HG03039 (cell line): ENCODE measurements around the gene TNIP1.

Experiments
- ATAC-seq: cut with Tn5 transposase; IDR thresholded peaks from one replicate; pipeline ENCODE4 v1.9.1; 2021; ENCODE audit warnings: mild to moderate bottlenecking, moderate library complexity; ENCODE audit not compliant: unreplicated experiment

TNIP1 gene

DNA sequence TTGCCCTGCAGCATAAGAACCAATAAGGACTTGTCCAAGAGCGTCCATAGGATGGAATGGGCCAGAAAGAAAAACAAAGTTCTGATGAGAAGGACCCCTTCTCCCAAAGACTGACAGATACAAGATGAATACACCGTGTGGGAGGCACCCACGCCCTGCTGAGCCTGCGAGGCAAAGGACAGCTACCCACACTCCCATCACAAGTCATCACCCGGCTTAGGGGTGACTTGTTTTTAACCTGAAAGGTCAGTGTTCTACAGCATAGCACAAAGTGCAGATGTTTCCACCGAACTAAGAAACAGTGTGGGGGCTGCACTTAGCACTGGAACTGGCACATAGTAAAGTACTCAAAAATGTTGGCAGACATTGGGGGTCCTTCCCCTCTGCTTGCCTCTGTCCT lies 13.9 kb downstream of the TNIP1 start:
- ATAC-seq: no peak

DNA sequence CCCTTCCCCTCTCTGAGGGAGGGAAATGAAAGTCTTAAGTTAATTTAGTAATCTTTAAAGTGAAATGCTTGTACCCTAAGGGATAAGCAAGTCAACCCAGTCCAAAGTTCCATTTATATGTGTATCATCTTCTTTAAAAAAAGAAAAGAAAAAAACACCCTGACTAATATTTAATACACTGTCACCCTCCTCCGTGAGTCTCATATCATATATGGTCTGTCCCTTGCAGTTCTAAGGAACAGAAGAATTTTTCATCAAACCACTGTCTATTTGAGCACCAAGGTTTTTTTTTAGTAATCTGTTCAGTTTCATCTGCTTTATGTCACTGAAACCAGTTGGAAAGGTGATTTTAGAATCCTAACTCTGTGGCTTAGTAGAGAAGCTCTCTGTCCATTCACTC lies 15.2 kb downstream of the TNIP1 start:
- no peak for ATAC-seq

DNA sequence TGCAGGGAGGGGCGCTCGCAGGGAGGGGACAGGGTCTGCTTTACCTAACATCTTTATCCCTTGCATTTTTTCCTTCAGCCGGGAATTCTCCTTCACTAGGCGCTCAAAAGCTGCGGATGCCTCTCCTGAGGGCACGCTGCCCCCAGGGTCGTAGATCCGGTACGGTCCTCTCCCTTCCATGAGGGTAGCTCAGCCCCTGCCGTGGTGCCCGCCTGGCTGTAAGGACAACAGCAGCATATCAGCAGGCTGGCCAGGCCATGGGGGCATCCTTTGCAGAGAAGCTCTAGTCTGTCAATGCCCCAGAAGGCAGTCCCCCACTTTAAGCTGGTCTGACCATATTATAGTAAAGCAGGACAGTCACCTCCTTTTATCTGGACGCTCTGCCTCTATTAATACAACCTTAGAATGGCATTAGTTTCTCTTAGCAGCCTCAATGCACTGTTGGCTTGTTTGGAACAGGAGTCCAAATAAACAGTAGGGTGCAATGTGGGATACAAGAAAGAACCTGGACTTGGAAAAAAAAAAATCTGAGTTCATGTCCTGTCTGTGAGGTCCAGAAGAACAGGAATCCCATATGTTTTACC lies 15.8 kb downstream of the TNIP1 start:
- ATAC-seq: no peak

DNA sequence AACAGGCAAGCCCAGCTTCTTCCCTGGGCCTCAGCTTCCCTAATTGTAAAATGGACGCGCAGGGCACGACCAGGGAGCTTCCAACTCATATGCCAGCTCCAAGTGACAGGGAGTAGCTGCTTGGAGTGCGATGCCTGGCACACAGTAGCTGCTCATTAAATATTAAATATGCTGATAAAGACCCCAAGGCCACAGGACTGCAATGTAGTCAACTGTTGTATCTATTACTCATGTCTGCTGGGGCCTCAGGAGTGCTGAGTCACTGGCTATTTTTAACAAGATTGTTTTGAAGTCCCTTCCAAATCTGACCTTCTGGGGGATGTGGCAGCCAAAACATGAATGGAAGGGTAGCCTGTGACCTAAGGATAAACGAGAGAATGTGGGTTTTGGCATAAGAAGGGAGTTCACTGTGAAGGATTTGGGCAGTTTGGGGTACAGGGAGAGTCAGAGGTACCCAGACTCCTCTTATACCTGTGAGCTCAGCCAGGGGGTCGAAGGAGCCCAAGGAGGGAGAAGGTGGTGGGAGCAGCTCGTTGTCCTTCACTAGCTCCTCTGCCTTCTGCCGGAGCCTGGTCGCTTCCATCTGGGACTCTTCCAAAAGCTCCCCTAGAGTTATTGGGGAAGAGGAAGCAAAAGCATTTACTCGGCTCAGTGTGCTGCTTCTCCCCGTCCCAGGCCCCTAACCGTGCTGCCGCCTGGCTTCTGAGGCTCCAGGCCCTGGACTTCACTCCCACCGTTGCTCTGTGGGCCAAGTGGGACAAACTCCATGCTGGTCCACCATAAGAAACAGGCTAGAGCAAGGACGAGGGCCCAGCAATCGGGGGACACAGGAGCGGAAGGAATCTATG lies 17.5 kb downstream of the TNIP1 start:
- ATAC-seq: no peak

DNA sequence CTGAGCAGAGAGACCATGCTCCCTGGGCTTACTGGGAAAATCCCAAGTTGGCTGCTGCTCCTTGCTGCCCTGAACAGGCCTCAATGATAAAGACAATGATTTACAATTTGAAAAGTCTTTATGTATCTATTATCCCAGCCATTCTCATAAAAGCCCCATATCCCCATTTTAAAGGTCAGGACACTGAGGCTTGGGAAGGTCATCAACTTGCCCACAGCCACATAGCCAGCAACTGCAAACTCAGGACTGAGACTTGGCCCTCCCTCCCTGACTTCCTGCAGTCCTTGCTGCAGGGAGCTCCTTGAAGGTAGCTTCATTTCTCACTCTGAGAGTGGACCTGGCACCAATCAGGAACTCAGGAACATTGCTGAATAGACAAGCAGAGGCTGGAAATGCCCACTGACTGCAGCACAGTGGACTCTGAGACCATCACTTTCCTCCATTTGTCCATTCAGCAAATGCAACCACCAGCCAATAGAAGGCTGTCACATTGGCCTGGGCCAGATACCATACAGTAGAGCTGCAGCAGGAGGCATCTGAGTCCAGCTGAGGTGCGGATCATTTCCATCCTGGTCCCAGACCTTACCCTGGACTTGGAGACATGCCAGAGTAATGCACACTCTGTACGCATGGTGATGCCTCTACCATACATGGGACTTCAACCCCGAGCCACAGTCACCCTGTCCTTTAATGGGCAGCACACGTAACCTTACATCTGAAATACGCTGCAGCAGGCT lies 18.3 kb downstream of the TNIP1 start:
- no peak for ATAC-seq

DNA sequence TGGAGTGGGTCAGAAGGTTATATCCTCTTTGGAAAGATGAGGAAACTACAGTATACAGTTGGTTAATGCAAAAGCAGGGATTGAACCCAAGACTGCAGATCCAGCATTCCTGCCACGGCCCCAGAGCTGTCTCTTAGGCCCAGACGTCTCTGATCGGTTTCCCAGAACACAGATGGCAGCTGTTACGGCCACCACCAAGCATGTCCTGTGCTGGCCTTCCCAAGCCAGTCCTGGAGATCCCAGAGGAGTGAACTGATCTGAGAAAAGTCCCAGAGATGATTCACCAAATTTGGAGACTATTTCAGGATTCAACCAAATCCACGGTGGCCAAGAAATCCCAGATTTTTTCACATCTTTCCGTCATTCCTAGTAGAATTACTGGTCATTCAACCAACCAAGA lies 20.1 kb downstream of the TNIP1 start:
- ATAC-seq: no peak

DNA sequence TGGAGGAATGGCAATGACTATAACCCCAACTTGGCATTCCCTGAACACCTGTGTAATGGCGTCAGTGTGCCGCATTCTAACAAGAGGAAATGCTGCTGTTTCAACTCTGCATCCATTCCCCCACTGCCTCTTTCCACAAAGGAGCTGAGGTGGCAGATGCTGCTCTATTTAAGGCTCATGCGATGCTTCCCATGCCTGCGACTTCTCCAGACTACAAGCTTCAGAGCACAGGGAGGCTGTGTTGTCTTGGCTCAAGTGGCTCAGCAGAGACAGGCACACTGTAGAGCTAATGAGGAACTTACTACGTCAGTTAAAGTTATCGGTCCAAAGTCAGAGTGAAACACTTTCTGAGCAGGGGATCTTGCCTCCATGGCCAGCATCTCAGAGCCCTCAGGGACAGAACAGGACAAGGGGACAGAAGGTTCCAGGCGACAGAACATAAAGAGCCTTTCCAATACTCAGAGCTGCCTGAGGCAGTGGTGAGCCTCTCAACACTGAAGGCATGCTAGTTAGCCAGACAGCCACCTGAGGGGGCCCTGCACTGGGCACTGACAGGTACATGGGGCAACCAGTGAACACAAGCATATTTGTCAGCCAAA lies 21.8 kb downstream of the TNIP1 start:
- ATAC-seq: no peak

DNA sequence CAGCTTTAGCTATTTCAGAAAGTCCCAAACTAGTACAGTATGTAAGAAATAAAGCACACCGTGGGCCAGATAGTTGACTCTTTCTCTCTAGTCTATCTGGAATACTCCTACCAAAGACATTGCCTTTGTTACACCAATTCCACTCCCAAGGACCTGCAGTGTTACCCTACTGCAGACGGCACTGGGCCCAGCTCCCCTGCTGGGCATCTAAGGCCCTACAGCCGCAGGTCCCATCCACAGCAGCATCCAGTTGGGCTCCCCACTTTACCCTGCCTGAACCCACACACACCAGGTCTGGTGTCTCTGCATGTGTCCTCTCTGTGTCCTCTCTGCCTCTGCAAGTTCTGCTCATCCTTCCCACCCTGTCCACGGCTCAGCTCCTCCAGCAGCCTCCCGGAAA lies 22.5 kb downstream of the TNIP1 start:
- ATAC-seq: no peak

DNA sequence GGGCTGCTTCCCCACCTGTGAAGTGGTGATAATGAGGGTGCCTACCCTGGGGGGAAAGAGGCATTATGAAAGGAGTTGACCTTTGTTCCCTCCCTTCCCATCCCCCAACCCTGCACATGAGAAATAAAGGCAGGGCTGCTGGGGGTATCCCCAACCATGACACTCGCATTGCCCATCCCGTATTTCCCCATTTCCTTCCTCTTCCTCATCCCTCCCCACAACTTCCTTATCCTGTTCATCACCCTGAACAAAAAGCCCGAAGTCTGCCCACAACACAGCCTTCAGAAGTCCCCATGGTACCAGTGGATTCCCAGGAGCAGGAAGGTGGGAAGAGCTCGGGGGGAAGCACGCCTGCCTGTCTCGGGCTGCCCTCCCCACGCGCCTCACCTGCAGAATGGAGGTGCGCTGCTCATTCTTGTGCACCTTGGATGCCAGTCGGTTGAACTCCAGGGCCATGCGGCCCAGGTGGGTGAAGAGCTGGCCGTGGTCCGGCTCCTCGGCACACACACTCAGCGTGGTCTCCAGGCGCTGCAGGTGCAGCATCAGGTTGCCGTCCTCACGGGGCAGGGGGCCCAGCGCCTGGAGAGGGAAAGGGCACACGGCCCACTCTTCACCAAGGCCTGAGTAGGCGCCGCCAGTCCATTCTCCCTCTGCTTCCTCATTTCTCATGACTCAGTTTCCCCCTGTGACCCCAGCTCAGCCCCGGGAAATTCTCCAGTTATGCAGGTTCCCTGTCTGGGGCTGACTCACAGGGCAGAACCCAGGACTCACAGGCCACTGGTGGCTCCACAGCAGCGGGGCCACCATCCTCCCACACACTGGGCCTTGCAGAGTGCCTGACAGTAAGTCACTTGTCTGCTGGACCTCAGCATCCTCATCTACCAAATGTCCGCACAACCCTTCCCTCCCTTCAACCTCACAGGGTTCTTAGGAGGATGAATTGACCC lies 24.2 kb downstream of the TNIP1 start:
- ATAC-seq: no peak

DNA sequence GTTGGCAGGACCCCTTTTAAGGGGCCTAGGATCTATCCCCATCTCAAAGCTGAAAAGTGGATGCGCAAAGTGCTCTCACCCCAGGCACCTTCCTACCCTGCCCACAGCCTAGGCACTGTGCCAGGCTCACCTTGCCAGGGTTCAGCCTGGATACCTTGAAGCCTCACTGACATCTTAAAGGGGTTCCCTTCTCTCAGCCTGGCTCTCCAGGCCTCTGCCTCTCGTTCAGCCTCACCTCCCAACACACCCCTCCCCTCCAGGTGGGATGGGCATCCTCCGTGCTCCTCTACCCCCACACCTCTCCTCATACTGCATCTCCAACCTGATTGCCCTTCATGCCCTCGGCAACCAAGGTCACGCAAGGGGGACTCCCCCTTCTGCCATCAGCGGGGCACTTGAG lies 25.5 kb downstream of the TNIP1 start:
- no peak for ATAC-seq

DNA sequence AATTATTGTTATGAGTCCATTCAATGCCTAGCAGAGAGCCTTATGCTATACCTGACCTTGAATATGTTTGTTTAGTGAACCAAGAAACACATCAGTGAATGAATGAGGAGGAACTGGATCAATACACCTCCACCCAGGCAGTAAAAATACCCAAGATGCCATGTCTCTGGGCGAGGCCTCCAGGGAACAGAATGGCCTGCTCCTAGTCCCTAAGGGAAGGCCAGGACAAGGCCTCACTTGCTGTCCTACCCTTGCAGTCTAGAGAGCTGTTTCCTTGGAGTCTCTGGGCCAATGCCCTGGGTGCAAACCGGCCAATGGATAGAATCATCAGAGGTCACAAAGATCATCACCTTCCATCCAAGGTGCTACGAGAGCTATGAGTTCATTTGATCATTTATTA lies 26.1 kb downstream of the TNIP1 start:
- no peak for ATAC-seq

DNA sequence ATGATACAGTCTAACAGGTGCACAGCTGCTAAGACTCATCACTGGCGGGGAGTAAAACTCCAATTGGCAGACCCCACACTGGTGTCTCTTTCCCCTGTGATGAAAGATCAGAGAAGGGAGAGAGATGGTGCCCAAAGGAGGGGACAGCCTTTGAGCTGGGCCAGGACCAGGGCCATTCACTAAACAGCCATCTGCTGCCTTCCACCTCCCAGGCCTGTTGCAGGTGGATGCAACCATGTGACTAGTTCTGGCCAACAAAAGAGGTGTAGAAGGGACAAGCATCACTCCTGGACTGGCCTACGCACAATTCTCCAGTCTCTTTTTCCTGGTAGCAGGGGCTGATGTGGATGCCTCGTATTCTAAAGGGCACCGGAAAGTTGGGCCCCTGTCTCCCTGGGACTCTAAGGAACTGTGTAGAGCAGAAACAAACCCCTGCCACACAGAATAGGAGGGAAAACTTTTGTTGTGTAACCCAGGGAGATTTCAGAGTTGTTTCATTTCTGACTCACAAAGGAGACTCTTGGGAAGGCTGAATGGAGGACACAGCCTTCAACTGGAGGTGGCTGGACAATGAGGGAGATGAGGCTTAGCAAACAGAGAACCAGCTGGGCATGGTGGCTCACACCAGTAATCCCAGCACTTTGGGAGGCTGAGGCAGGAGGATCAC lies 26.9 kb downstream of the TNIP1 start:
- no peak for ATAC-seq

DNA sequence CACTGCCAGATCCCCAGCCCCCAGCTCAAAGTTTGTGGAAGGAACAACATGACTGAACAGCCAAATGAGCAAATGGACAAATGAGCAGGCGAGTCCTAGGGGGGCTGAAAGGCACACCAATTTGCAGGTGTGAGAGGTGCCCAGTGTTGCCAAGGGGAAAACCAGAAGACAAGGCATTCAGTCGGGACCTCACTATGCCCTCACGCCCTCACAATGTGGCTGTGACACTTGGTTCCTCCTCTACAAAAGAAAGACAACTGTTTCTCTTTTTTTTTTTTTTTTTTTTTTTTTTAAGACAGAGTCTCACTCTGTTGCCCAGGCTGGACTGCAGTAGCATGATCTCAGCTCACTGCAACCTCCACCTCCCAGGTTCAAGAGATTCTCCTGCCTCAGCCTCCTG lies 28.0 kb downstream of the TNIP1 start:
- ATAC-seq: no peak

DNA sequence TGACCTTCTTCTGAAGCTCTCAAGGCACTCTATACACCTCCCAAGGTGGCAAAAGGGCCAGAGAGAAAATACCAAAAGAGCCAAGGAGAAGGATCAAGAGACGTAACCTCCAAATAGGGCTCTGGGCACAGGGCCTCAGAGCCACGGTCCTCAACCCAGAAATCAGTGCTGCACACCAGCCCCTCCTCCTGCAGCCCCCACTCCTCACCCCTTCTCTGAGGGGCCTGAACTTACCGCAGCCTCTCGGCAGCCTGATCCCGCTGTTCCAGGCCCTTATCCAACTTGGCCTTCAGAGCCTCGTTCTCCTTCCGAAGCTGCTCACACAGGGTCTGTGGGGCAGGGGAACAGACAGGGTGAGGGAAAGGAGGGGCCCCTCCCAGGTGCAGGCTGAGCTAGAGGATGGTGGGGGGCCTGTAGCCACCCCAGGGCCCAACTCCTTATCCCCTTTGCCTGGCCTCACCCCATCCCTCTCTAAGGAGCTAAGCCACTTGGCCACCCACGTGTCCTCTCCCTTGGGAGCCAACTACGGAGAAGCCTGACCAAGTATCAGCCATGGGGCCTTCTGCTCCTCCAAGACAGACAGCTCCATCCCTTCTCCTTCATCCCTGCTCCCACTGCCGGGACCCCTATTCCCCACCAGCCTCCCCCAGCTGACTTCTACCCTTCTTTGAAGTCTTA lies 28.8 kb downstream of the TNIP1 start:
- ATAC-seq: no peak

DNA sequence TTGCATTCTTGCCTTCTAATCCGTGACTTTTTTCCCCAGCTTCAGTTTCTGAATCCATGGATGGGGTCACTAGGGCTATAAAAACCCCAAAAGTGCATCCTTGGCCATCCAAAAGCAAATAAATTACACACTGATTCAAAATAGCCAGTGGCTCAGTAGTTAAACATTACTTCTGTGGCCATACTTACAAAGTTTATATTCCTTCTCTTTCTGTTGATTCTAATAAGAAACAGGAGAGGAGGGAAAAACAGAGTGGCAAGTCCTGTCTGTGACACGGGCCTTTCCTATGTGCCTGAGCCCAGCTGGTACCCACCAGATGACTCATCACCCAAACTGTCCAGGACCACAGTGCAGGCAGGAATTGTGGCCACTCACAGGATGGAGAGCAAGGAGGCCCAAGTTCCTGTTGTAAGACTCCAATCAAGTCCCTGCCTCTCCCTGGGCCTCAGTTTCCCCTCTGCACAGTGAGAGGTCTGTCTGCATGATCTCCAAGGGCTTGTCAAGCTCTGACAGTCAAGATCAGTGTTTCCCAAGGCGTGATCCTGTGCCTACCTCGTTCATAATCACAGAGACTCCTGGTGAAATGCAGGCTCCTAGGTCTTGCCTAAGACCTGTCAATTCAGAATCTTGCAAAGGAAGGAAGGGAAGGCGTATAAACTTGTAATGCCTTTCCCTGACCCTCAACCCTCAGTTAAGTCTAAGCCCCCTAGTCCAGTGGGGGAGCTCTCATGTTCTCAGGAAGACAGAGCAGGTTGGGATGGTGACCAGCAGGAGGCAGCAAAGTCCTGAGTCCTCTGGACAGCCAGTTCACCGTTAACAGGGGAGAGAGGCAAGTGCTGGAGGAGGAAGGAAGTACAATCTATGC lies 29.5 kb downstream of the TNIP1 start:
- peak; percentile 62 for ATAC-seq

DNA sequence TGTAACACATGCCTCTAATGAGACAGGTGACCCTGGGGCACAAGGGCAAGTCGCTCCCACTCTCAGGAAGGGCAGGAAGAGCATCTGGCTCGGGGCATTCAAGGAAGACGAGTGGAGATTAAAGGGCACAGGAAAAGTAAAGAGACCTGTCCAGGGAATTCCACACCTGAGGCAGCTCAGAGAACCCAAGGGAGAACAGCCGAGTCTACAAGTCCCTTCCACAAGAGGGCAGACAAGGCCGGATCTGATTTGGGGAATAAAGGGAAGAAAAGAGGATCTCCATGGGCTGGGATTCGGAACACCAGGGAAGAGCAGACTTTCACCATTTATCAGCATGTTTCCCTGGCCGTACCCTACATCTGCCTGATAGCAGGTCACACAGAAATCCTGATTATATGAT lies 32.3 kb downstream of the TNIP1 start:
- no peak for ATAC-seq

DNA sequence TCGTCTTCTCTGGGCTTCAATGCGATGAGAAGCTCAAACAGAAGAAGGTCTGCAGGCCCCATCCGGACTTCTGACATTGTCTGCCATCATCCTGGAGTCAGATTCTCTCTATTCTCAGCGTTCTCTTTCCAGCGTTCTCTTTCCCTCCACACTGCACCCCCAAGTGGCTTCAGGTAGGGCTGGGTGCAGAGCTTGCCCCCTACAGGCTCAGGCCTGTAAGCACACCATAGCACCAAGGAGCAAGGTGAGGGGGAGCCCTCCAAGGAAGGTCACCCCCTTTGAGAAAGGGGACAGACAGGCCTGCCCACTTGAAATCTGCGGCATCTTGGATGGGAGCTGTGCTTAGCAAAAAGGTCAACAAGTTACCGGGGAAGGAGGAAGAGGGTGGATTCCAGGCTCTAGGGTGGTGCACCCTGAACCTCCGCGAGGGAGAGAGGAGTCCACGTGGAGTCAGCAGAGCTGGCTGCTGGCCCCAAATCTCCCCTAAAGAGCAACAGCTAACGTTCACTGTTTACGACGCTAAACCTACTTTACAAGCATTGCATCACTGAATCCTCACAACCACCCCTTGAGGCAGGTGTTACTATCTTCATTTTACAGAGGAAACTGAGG lies 32.9 kb downstream of the TNIP1 start:
- ATAC-seq: no peak

DNA sequence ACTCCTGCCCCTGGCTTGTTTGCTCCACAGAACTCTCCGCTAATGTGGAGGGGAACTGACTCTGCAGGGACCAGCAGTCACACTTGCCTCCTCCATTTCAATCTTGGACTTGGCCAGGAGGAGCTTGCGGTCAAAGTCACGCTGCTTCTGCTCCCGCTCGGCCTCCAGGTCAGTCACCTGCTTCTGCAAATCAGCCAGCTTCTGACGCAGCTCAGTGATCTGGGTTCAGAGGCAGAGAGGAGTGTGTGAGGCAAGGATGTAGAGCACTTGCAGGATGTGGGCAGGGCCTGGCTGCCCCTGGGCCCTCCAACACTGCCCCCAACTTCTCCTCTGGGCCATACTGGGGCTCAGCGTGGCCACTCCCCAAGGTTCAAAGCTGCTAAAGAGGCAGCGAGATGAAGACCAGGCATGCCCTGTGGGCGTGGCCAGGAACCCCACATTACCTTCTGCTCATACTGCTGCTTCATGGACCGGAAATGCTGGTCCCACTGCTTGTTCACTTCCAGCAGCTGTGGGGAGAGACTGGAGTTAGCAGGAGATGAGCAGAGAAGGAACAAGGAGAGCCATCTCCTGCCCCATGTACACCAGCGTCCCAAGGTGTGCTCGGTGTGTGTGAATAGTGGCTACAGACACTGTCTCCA lies 38.3 kb downstream of the TNIP1 start:
- no peak for ATAC-seq
